Epithelial cell of prostate (primary cell): ENCODE results near the gene LIPE.
A peak's percentile ranks its signal among the peaks of the same experiment; 100 is the strongest.

ENCODE experiments used
- DNase-seq: peaks from one replicate; pipeline ENCODE4 v3.0.0-alpha.2; 2011; ENCODE audit warnings: low read depth, low spot score
- H3K27ac ChIP-seq: fragments of 450-650 bp; 2 replicates; pipeline ENCODE4 v1.5.1; 2017; ENCODE audit warnings: mild to moderate bottlenecking

LIPE gene

GRCh38 chr19:42389899-42390298 lies 37.3 kb downstream of the LIPE start, which contains the start of gene CNFN:
Gene CNFN (minus strand): TSS chr19:42390297. CDS start chr19:42389037, 1,260 bp downstream.
- no peak for DNase-seq
- no peak within 1 kb of the TSS for H3K27ac ChIP-seq

- no peak for DNase-seq
Measured at GRCh38 chr19:42388851-42389489, 38.2 kb downstream of the LIPE start.

GRCh38 chr19:42386974-42387707 lies 40.0 kb downstream of the LIPE start:
- H3K27ac ChIP-seq: peak overlapping the region; percentile 41
- DNase-seq: peak; percentile 33

More at GRCh38 chr19:42388851-42389489, 38.2 kb downstream of the LIPE start:
- H3K27ac ChIP-seq: no peak overlapping the region

- H3K27ac ChIP-seq: no peak overlapping the region
- DNase-seq: no peak
Measured at GRCh38 chr19:42380155-42380554, 47.0 kb downstream of the LIPE start.

GRCh38 chr19:42378225-42379215 lies 48.7 kb downstream of the LIPE start:
- no peak overlapping the region for H3K27ac ChIP-seq
- no peak for DNase-seq

GRCh38 chr19:42376177-42376555 lies 51.0 kb downstream of the LIPE start:
- H3K27ac ChIP-seq: no peak overlapping the region
- DNase-seq: no peak

GRCh38 chr19:42375415-42376176 lies 51.6 kb downstream of the LIPE start:
- no peak for DNase-seq

GRCh38 chr19:42374826-42375376 lies 52.3 kb downstream of the LIPE start:
- no peak overlapping the region for H3K27ac ChIP-seq
- DNase-seq: no peak

More at GRCh38 chr19:42375415-42376176, 51.6 kb downstream of the LIPE start:
- H3K27ac ChIP-seq: no peak overlapping the region

GRCh38 chr19:42370626-42371175 lies 56.5 kb downstream of the LIPE start:
- H3K27ac ChIP-seq: no peak overlapping the region
- no peak for DNase-seq

- no peak for DNase-seq
- H3K27ac ChIP-seq: no peak overlapping the region
Measured at GRCh38 chr19:42370068-42370520, 57.1 kb downstream of the LIPE start.

GRCh38 chr19:42369433-42370067 lies 57.6 kb downstream of the LIPE start:
- no peak for DNase-seq
- H3K27ac ChIP-seq: no peak overlapping the region

GRCh38 chr19:42368765-42369164 lies 58.4 kb downstream of the LIPE start:
- no peak overlapping the region for H3K27ac ChIP-seq
- DNase-seq: no peak

- DNase-seq: no peak
- no peak overlapping the region for H3K27ac ChIP-seq
Measured at GRCh38 chr19:42368360-42368759, 58.8 kb downstream of the LIPE start.

GRCh38 chr19:42367929-42368328 lies 59.3 kb downstream of the LIPE start:
- no peak overlapping the region for H3K27ac ChIP-seq
- no peak for DNase-seq

GRCh38 chr19:42366673-42367072 lies 60.5 kb downstream of the LIPE start:
- no peak for DNase-seq
- H3K27ac ChIP-seq: no peak overlapping the region

GRCh38 chr19:42363614-42364346 lies 63.4 kb downstream of the LIPE start:
- DNase-seq: no peak
- H3K27ac ChIP-seq: no peak overlapping the region

- no peak overlapping the region for H3K27ac ChIP-seq
- no peak for DNase-seq
Measured at GRCh38 chr19:42362891-42363440, 64.2 kb downstream of the LIPE start.

GRCh38 chr19:42362342-42362741 lies 64.8 kb downstream of the LIPE start:
- no peak for DNase-seq
- no peak overlapping the region for H3K27ac ChIP-seq
